Measurements from ENCODE around the gene STX7.

STX7 gene

DNA sequence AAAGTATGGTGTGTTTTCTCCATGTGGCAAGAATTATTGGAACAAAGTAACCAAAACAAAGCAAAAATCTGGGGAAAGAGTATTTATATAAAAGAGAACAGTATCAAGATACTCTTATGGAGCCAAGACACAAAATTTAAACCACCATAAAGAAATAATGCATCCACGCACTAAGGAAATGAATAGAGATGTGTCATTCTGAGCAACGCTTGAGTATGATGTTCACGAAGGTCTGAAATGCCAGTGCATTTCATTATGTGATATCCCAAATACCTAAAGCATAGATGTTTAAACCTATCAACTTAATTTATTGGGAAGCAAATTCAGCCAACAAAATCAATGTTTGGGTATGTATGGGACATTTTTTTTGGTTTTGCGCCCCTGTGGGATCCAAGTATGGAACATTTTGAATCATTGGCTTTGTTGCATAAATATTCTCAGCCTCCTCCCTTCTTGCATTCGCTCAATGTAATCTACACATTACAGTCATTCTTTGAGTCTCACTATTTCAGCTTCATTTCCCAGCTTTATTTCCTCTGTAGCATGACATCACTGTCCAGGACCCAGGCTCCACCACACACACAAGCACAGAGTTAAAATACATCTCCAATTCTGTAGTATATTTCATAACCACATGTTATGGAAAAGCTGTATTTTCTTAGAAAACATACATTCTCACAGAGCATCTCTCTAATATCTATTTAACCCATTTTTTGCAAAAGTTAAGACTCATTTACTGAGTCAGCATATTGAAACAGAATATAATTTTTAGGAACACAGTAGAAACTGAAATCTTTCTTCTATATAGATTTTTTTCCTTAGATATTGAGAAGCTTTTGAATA lies 100.0 kb downstream of the STX7 start:
- DNase-seq (ENCODE audit: low spot score): no peak

DNA sequence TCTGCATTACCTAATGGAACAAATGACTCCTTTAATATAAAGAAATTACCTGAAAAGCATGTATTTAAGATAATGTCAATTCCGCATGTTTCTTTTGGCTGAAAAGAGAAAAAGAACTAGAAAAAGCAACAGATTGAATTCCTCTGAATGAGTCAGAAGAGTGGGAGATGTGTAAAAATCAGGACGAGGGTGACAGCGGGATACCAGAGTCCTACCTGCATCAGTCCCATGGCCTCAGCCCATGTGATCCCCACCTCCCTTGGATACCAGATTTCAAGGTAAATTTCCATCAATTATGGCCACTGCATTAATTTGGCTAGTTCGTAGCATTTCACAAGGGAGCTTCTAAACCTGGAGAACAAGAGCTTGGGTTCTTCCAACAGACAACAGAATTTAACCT lies 101.6 kb downstream of the STX7 start:
- DNase-seq (ENCODE audit: low spot score): peak; percentile 19

DNA sequence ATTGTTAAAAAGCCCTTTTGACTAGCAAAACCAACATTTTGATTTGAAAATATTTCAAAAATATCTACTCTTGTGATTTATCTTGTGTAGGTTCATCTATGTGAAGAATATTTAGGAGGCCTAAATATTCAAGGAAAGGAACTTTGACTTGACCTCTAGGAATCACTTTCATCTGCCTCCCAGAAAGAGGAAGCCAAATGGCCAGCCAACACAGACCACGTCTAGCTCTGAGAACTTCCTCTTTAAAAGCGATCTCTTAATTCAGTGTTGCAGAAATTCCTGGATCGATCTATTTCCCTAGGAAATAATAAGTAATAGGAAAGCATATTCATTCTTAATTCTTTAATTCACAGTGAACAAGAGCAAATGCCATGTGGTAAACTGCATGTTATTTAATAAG lies 102.1 kb downstream of the STX7 start:
- DNase-seq (ENCODE audit: low spot score): peak; percentile 28

DNA sequence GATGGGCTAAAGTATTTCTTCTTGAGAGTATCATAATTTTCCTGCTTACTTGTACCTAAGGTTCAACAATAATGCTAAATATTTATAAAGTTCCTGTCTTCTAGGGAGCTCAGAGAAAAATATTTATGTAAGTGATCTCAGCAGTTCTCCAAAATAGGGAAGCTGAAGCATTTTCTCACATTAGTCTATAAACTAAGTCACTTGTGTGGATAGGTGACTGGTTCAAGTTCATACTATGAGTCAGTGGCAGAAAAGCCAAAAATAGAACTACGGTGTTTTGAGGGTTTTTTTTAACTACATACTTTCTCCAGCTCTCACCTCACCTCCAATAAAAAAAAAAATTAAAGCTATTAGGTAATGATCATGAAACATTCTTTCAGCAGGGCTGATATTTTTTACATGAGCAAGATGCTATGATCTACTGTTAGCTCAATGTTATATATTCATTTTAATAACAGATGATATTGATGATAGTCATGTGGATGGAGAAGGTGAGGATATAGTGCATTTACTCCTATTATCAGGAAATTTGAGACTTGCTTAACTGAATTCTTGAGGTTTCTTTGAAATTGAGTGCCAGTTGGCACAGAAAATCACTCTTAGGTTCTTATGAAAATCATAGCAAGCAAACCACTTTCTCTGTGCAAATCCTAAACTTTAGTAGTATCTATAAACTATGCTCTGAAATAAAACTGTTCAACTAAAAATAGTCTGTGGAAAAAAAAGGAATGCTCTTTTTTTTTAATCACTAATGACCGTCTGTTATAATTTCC lies 107.6 kb downstream of the STX7 start:
- DNase-seq (ENCODE audit: low spot score): no peak

DNA sequence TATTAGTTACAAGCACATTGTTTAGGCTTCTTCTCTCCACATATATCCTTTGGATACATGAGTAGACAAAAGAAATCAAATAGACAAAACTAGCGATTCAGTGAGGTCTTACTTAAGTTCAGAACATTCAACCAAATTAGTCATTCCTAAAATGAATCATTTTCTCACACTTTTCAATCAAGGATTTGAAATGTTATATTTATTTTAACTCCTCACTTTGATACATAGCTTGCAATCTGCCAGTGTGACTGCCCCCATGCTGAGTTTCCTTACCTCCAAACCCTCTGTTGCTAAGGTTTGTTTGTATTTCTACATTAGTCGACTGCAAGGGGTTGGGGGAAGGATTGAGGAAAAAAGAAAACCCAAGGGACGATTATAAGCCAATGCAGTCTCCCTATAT lies 108.2 kb downstream of the STX7 start:
- no peak for DNase-seq (ENCODE audit: low spot score)

DNA sequence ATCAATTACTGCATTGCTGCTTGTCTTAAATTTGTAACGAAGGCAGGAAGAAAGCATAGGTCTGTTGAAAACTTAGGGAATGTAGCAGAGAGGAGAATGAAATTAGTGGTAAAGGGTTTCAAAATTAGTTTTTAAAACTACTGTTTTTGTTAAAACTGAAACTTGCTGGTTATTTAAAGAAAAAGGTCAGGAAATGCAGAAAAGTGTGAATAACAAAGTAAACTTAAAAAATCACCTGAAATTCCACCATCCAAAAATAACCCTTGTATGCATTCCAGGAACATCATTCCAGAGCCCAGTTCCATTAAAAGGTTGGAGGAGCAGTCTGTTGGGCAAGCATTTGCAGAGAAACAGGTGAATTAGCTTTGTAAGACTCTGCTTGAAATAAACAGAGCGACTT lies 108.6 kb downstream of the STX7 start:
- no peak for DNase-seq (ENCODE audit: low spot score)

DNA sequence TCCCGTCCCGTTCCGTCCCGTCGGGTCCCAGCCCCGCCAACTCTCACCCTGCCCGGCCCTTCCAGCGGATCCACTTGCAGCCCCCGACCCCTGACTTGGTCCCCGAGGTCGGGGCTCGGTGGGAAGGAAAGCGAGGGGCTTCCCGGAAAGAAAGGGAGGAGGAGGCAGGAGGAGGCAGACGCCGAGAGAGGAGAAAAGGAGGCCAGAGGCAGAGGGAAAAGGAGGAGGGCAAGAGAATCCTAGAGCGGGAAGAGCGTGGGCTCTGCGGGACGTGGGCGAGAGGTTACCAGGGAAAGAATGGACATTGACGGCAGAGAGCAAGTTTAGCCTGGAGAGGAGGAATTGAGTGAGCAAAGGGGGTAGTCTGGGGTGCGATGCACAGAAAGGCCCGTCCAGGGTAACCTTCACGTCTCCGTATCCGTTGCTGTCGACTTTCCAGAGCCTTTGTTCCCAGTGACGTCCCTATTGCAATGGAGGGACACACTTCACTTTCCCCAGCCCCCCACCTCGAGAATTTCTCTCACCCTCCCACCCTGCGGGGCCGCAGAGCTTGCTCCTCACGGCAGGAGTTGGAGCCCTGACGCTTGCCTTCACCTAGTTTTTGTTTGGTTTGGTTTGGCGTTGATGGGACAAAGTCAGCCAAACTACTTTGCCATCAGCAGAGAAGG lies 111.2 kb downstream of the STX7 start:
- DNase-seq (ENCODE audit: low spot score): no peak

DNA sequence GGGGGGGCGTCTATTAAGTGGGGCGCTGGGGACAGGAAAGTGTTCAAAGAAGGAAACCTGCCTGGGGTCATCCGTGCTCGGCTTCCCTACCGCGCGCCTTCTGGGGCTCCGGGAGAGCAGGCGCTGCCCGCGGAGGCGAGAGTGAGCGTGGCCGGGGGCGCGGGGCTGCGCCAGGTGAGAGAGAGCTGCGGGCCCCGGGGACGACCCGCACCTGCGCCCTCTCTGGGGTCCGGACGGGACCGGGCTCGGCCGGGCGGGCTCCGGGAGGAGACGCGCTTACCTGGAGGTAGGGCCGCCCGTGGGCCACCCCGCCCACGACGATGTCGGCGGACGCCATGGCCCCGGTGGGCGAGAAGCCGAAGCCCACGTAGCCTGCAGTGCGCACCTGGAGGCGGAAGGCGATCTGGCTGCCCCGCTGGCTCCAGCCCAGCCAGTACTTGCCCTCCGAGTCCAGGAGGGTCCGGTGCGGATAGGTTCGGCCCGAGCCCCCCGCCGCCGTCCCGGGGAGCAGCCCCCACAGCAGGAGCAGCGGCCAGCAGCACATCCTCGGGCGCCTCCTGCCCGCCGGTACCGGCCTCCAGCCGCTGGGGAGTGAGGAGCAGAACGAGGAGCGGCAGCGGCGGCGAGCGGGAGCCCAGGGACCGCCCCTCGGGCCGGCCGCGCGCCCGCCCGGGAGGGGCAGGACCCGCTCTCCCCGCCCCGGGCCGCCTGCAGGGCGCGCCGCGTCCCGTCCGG lies 111.9 kb downstream of the STX7 start, which contains the start of gene MOXD1:
MOXD1 (minus strand) TSS at position 593 of the 735 bp plus-strand sequence; CDS start at position 544, 49 bp downstream.
- peak; percentile 25 for DNase-seq (ENCODE audit: low spot score)

DNA sequence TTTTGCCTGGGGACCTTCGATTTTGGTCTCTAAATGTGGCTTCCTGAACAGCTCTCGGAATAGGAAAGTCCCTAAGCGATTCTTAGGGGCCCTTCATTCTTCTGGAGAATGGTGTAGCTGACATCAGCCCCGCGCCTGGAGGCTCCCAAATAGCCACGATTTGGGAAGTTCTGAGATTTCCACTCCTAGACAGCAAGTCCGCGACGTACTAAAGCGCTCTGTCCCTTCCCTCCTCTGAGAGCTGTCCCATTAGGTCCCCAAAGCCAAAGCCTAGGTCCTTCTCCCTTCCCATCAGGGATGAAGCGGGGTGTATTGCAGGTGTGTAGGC lies 112.4 kb downstream of the STX7 start:
- no peak for DNase-seq (ENCODE audit: low spot score)

DNA sequence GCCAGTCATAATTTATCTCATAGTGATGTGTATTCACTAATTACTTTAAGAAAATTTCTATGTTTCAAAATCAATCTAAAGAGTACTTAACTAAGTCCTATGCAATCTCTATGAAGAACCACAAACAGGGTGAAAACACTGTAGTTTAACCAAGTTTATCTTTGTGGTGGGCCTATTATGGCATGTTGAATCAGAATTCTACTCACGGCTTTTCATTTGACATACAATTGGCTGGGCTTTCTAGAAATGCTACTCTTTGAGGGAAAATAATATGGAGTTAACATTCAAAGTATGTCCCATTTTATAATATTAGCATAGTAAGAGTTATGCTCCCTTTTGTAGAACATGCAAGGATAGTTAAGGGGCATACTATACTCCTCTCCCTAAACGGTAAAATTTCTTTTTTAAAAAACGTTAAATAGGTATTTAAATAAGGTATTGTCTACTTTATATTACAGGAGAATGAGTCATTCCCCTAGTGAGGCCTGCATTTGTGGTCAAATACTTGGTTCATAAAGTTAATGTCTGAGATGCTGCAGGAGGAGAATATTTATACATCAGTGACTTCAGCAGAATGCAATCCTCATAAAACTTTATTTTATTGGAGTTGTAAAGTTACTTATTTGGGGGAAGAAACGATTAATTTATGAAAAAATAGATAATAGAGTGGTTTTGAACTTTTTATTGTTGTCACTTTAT lies 113.4 kb downstream of the STX7 start:
- no peak for DNase-seq (ENCODE audit: low spot score)
